ENCODE measurements around the gene AGPAT3. TPM values are rescaled to one million over a fixed set of nuclear protein-coding genes. Genes with fewer than 3 reads are reported as not detected.

Gene AGPAT3
- polyA plus RNA-seq, 2 of the 4 experiments (the other 2 are of a cell fraction), result 18.2 to 20.3 TPM

DNA sequence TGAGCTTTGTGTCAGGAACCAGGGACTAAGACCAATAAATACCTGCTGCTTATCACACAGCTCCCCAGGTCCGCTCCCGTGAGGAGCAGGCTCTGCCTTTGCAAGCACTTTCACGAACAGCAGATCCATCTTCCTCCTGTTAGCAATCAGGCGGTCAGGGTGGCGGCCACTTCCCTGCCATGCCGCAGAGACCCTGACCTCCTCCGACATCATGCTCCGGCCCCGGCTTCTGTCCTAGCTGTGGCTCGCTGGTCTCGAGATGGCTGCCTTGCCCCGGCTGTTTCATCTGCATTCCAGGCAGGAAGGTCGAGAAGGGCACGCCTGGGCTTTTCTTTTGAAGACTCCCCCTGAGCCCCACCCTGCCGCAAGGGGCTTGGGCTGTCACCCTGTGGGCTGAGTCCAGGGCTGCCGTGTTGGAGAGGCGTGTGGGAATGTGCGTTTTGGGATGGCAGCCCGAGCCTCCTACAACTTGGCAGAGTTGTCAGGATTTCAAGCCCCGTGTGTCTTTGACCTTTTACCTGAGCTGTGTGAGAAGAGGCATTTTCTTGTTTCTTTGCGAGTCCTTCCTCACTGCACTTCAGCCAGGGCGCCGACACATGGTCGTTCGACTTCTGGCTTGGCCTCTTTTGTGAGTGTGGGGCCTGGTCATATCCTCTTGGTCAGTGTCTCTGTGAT, 59.5 kb downstream of the AGPAT3 start (continued):
- TF ChIP-seq, protein P1, sequence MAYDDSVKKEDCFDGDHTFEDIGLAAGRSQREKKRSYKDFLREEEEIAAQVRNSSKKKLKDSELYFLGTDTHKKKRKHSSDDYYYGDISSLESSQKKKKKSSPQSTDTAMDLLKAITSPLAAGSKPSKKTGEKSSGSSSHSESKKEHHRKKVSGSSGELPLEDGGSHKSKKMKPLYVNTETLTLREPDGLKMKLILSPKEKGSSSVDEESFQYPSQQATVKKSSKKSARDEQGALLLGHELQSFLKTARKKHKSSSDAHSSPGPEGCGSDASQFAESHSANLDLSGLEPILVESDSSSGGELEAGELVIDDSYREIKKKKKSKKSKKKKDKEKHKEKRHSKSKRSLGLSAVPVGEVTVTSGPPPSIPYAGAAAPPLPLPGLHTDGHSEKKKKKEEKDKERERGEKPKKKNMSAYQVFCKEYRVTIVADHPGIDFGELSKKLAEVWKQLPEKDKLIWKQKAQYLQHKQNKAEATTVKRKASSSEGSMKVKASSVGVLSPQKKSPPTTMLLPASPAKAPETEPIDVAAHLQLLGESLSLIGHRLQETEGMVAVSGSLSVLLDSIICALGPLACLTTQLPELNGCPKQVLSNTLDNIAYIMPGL (CRISPR knock-in tag; IDR thresholded peaks at IDR 0.05; ENCODE audit: borderline replicate concordance), result no peak
- TF ChIP-seq, protein P2, sequence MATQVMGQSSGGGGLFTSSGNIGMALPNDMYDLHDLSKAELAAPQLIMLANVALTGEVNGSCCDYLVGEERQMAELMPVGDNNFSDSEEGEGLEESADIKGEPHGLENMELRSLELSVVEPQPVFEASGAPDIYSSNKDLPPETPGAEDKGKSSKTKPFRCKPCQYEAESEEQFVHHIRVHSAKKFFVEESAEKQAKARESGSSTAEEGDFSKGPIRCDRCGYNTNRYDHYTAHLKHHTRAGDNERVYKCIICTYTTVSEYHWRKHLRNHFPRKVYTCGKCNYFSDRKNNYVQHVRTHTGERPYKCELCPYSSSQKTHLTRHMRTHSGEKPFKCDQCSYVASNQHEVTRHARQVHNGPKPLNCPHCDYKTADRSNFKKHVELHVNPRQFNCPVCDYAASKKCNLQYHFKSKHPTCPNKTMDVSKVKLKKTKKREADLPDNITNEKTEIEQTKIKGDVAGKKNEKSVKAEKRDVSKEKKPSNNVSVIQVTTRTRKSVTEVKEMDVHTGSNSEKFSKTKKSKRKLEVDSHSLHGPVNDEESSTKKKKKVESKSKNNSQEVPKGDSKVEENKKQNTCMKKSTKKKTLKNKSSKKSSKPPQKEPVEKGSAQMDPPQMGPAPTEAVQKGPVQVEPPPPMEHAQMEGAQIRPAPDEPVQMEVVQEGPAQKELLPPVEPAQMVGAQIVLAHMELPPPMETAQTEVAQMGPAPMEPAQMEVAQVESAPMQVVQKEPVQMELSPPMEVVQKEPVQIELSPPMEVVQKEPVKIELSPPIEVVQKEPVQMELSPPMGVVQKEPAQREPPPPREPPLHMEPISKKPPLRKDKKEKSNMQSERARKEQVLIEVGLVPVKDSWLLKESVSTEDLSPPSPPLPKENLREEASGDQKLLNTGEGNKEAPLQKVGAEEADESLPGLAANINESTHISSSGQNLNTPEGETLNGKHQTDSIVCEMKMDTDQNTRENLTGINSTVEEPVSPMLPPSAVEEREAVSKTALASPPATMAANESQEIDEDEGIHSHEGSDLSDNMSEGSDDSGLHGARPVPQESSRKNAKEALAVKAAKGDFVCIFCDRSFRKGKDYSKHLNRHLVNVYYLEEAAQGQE (IDR thresholded peaks at IDR 0.05), result no peak

DNA sequence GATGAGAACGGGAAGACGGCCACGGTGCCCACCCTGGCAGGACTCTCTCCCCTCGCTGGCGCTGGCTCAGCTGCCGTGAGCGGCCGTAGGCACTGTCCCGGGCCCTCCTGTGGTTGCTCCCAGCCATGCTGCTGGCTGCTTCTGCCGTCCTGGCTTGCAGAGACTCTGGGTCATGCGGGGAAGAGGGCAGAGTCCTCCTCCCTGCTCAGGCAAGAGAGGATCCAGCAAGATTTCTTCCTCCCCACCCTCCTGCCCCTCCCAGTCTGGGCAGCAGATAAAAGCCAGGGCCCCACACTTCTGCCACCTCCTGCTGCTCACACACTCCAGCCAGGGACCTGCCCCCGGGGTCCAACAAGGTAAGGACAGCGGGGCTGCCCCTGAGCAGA, 60.1 kb downstream of the AGPAT3 start:
- no peak for FAIRE-seq
- H3K4me3 ChIP-seq, result no peak overlapping the region
- no peak overlapping the region for H3K4me2 ChIP-seq
- peak in 1 of 2 experiments; percentile 31; a peak in 2 of 6 replicates for ATAC-seq
- ChIA-PET POLR2A (no interaction called here), CTCF (interaction anchor here (1.4 to 1.6 kb wide), 3 partner anchors 10 to 51 kb away, joined by 3 to 4 read pairs (median 4); no protein-coding TSS in a partner anchor)
- no peaks in the 10 kb centered on the region for H3K9me3 ChIP-seq
- TF ChIP-seq EHF (CRISPR knock-in tag; IDR thresholded peaks at IDR 0.05) (no peak), HOXB13 (CRISPR knock-in tag; IDR thresholded peaks at IDR 0.05; ENCODE audit: low read depth) (no peak), KDM1A (IDR thresholded peaks at IDR 0.05; ENCODE audit: low read depth) (no peak), ZFP36 (IDR thresholded peaks at IDR 0.05; ENCODE audit: borderline replicate concordance, partially characterized antibody) (no peak), CHD2 (IDR thresholded peaks at IDR 0.05; ENCODE audit: low read length, partially characterized antibody) (no peak), HOXB5 (CRISPR knock-in tag; IDR thresholded peaks at IDR 0.05) (no peak), TP53 (CRISPR knock-in tag; IDR thresholded peaks at IDR 0.05) (no peak), CBX2 (IDR thresholded peaks at IDR 0.05; ENCODE audit: borderline replicate concordance, low read depth) (no peak), JUN (IDR thresholded peaks at IDR 0.05) (no peak), EHMT2 (IDR thresholded peaks at IDR 0.05; ENCODE audit: low read depth) (no peak), NR3C1 (IDR thresholded peaks at IDR 0.05) (no peak), FOXS1 (CRISPR knock-in tag; IDR thresholded peaks at IDR 0.05) (no peak), EP300 (IDR thresholded peaks at IDR 0.05) (no peak), FOSL2 (IDR thresholded peaks at IDR 0.05) (no peak), FOSL2 (CRISPR knock-in tag; IDR thresholded peaks at IDR 0.05) (no peak), RAD21 (conservative IDR thresholded peaks at IDR 0.05 in 1 of 2, IDR thresholded peaks at IDR 0.05 in 1 of 2) (no peak)
- TF ChIP-seq, protein P3, sequence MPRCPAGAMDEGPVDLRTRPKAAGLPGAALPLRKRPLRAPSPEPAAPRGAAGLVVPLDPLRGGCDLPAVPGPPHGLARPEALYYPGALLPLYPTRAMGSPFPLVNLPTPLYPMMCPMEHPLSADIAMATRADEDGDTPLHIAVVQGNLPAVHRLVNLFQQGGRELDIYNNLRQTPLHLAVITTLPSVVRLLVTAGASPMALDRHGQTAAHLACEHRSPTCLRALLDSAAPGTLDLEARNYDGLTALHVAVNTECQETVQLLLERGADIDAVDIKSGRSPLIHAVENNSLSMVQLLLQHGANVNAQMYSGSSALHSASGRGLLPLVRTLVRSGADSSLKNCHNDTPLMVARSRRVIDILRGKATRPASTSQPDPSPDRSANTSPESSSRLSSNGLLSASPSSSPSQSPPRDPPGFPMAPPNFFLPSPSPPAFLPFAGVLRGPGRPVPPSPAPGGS (IDR thresholded peaks at IDR 0.05), result no peak
- TF ChIP-seq, protein P4, sequence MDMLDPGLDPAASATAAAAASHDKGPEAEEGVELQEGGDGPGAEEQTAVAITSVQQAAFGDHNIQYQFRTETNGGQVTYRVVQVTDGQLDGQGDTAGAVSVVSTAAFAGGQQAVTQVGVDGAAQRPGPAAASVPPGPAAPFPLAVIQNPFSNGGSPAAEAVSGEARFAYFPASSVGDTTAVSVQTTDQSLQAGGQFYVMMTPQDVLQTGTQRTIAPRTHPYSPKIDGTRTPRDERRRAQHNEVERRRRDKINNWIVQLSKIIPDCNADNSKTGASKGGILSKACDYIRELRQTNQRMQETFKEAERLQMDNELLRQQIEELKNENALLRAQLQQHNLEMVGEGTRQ (IDR thresholded peaks at IDR 0.05), result no peak
- TF ChIP-seq, protein P5, sequence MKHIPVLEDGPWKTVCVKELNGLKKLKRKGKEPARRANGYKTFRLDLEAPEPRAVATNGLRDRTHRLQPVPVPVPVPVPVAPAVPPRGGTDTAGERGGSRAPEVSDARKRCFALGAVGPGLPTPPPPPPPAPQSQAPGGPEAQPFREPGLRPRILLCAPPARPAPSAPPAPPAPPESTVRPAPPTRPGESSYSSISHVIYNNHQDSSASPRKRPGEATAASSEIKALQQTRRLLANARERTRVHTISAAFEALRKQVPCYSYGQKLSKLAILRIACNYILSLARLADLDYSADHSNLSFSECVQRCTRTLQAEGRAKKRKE (CRISPR knock-in tag; IDR thresholded peaks at IDR 0.05; ENCODE audit: low read depth), result no peak
- TF ChIP-seq, protein P2 (IDR thresholded peaks at IDR 0.05), result no peak
- no peak for DNase-seq (ENCODE audit: low read depth in 1 of 2, low spot score in 1 of 2)
- no peak overlapping the region for H3K27ac ChIP-seq
- H3K4me1 ChIP-seq, result no peaks in the 10 kb centered on the region
- WGBS (ENCODE audit: missing lambda C conversion rate), result no CpG with 5 or more reads among the region's 13 CpGs
